Measurements from ENCODE around the gene CYP1A1. TPM values are rescaled to one million over a fixed set of nuclear protein-coding genes. Genes with fewer than 3 reads are reported as not detected.
"Not testable (repeated sequence)": the region's sequence is repeated elsewhere in the genome, so short reads cannot be mapped to it uniquely, and the experiment has no call there.

Gene CYP1A1
- total and polyA plus RNA-seq, 2 donors = 0.26 to 7.3 TPM

- 35% methylated on average over 5 of the region's 5 CpGs for WGBS
- Histone ChIP-seq H3K4me1 (ENCODE audit: insufficient read depth) (no peaks in the 10 kb centered on the region), H3K36me3 (ENCODE audit: insufficient read depth) (no peaks in the 10 kb centered on the region), H3K4me3 (ENCODE audit: low read depth, low read length) (no peak overlapping the region), H3K27ac (ENCODE audit: low read depth) (no peak overlapping the region)
- DNase-seq (ENCODE audit: extremely low spot score) = no peak
Measured at GRCh38 chr15:74752531-74752930, 27.2 kb upstream of the CYP1A1 start.

DNA sequence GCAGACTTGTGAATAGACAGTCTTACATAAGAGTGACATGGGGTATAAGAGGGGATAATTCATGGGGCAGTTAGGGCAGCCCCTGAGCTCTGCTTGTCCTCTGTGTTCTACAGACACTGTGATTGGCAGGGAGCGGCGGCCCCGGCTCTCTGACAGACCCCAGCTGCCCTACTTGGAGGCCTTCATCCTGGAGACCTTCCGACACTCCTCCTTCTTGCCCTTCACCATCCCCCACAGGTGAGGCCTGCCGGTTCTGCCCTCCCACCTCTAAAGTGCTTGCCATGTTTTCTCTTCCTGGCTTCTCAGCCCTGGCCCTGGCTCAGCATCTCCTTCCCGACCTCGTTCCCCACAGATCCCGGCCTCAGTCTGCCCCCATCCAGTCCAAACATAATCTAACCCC, 26.7 kb upstream of the CYP1A1 start:
- Histone ChIP-seq H3K4me1 (ENCODE audit: insufficient read depth) (no peaks in the 10 kb centered on the region), H3K36me3 (ENCODE audit: insufficient read depth) (no peaks in the 10 kb centered on the region), H3K4me3 (ENCODE audit: low read depth, low read length) (no peak overlapping the region), H3K27ac (ENCODE audit: low read depth) (no peak overlapping the region)
- no peak for DNase-seq (ENCODE audit: extremely low spot score)
- 70% methylated on average over 8 of the region's 8 CpGs for WGBS

- no peak overlapping the region for H3K27ac ChIP-seq (ENCODE audit: low read depth)
- H3K4me3 ChIP-seq (ENCODE audit: low read depth, low read length) = no peak overlapping the region
- WGBS = 29% methylated on average over 2 of the region's 2 CpGs
- H3K4me1 ChIP-seq (ENCODE audit: insufficient read depth) = no peaks in the 10 kb centered on the region
- no peak for DNase-seq (ENCODE audit: extremely low spot score)
- H3K36me3 ChIP-seq (ENCODE audit: insufficient read depth) = no peaks in the 10 kb centered on the region
Measured at GRCh38 chr15:74750751-74751150, 25.4 kb upstream of the CYP1A1 start.

- 91% methylated on average over 20 of the region's 20 CpGs for WGBS
- Histone ChIP-seq H3K27ac (ENCODE audit: low read depth) (no peak overlapping the region), H3K4me1 (ENCODE audit: insufficient read depth) (no peaks in the 10 kb centered on the region), H3K4me3 (ENCODE audit: low read depth, low read length) (no peak overlapping the region), H3K36me3 (ENCODE audit: insufficient read depth) (no peaks in the 10 kb centered on the region)
- no peak for DNase-seq (ENCODE audit: extremely low spot score)
Measured at GRCh38 chr15:74749832-74750231, 24.5 kb upstream of the CYP1A1 start.

GRCh38 chr15:74748322-74748946, 23.1 kb upstream of the CYP1A1 start, which contains the start of gene CYP1A2:
CYP1A2 (plus strand) TSS chr15:74748845; CDS start chr15:74749739, 894 bp downstream.
- 75% methylated on average over 3 of the region's 3 CpGs for WGBS
- no peak within 1 kb of the TSS for H3K27ac ChIP-seq (ENCODE audit: low read depth)
- H3K36me3 ChIP-seq (ENCODE audit: insufficient read depth) = no peaks in the 10 kb centered on the region
- no peak within 1 kb of the TSS for H3K4me3 ChIP-seq (ENCODE audit: low read depth, low read length)
- no peak for DNase-seq (ENCODE audit: extremely low spot score)
- no peaks in the 10 kb centered on the region for H3K4me1 ChIP-seq (ENCODE audit: insufficient read depth)

- Histone ChIP-seq H3K36me3 (ENCODE audit: insufficient read depth) (no peaks in the 10 kb centered on the region), H3K4me3 (ENCODE audit: low read depth, low read length) (no peak overlapping the region), H3K4me1 (ENCODE audit: insufficient read depth) (no peaks in the 10 kb centered on the region), H3K27ac (ENCODE audit: low read depth) (no peak overlapping the region)
- DNase-seq (ENCODE audit: extremely low spot score) = no peak
- 74% methylated on average over 4 of the region's 4 CpGs for WGBS
Measured at GRCh38 chr15:74746389-74746788, 21.1 kb upstream of the CYP1A1 start.

GRCh38 chr15:74742422-74742821, 17.1 kb upstream of the CYP1A1 start:
- DNase-seq (ENCODE audit: extremely low spot score) = no peak
- Histone ChIP-seq H3K4me1 (ENCODE audit: insufficient read depth) (no peaks in the 10 kb centered on the region), H3K4me3 (ENCODE audit: low read depth, low read length) (no peak overlapping the region), H3K36me3 (ENCODE audit: insufficient read depth) (no peaks in the 10 kb centered on the region), H3K27ac (ENCODE audit: low read depth) (no peak overlapping the region)
- WGBS = 85% methylated on average over 5 of the region's 5 CpGs

- not testable (repeated sequence) for DNase-seq (ENCODE audit: extremely low spot score); H3K27ac ChIP-seq (ENCODE audit: low read depth); H3K36me3 ChIP-seq (ENCODE audit: insufficient read depth); H3K4me1 ChIP-seq (ENCODE audit: insufficient read depth); H3K4me3 ChIP-seq (ENCODE audit: low read depth, low read length)
- WGBS = 60% methylated on average over 5 of the region's 5 CpGs
Measured at GRCh38 chr15:74738239-74738638, 12.9 kb upstream of the CYP1A1 start.

- no peak for DNase-seq (ENCODE audit: extremely low spot score)
- Histone ChIP-seq H3K36me3 (ENCODE audit: insufficient read depth) (no peaks in the 10 kb centered on the region), H3K4me3 (ENCODE audit: low read depth, low read length) (no peak overlapping the region), H3K4me1 (ENCODE audit: insufficient read depth) (no peaks in the 10 kb centered on the region), H3K27ac (ENCODE audit: low read depth) (no peak overlapping the region)
- 90% methylated on average over 3 of the region's 3 CpGs for WGBS
Measured at GRCh38 chr15:74735305-74735704, 10.0 kb upstream of the CYP1A1 start.

DNA sequence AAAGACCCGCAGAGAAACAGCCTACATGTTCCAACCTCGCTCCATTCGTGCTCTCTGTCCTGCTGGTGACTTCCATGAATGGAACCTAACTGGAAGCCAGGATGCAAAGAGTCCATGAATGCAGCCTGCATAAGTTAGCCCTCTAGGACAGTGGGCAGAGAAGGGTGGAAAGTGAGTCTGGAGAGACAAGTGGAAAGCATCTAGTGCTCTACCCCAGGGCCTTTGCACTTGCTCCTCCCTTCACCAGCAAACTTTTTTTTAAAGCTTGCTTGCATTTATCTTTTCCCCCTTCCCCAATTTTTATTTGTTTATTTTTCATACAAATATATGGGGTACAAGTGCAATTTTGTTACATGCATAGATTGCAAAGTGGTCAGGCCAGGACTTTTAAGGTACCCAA, 7.9 kb upstream of the CYP1A1 start:
- H3K4me3 ChIP-seq (ENCODE audit: low read depth, low read length) = no peak overlapping the region
- H3K27ac ChIP-seq (ENCODE audit: low read depth) = no peak overlapping the region
- H3K36me3 ChIP-seq (ENCODE audit: insufficient read depth) = no peaks in the 10 kb centered on the region
- no peaks in the 10 kb centered on the region for H3K4me1 ChIP-seq (ENCODE audit: insufficient read depth)
- no peak for DNase-seq (ENCODE audit: extremely low spot score)
- WGBS = 88% methylated on average over 3 of the region's 3 CpGs

- H3K36me3 ChIP-seq (ENCODE audit: insufficient read depth) = no peaks in the 10 kb centered on the region
- H3K27ac ChIP-seq (ENCODE audit: low read depth) = no peak overlapping the region
- no peak for DNase-seq (ENCODE audit: extremely low spot score)
- no peak overlapping the region for H3K4me3 ChIP-seq (ENCODE audit: low read depth, low read length)
- 83% methylated on average over 5 of the region's 5 CpGs for WGBS
- no peaks in the 10 kb centered on the region for H3K4me1 ChIP-seq (ENCODE audit: insufficient read depth)
Measured at GRCh38 chr15:74732846-74733245, 7.5 kb upstream of the CYP1A1 start.

DNA sequence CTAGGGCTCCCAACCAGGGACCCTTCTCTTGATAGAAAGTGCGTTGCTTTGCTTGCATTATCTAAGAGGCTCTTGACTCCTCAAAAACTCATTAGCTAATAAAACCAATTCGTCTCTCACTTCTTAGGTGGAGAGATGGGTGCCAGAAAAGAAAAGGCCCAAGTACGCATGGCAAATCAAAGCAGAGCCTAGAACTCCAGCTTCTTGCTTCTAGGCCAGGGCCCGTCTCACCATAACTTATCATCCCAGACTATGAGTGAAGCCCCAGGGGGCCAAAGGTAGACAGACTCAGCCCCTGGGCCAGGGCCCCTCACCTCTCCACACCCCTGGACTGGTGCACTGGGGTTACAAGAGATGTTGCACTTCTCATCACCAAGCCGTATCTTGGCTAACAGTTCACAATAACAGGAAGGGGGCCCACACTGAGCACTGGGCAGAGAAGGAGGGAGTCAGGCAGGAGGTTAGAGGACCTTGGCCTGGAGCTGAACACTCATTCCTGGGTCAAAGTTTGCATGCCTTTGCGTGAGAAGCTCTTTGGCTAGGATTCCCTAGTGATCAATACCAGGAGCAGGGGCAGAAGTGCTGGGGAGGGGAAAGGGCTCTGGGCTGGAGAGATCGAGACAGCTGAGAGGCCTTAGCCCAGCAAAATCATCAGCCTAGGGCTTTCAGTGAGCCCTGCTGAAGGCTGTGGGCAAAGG, 5.4 kb upstream of the CYP1A1 start:
- no peak for DNase-seq (ENCODE audit: extremely low spot score)
- H3K36me3 ChIP-seq (ENCODE audit: insufficient read depth) = no peaks in the 10 kb centered on the region
- 72% methylated on average over 7 of the region's 7 CpGs for WGBS
- no peak overlapping the region for H3K4me3 ChIP-seq (ENCODE audit: low read depth, low read length)
- H3K4me1 ChIP-seq (ENCODE audit: insufficient read depth) = no peaks in the 10 kb centered on the region
- H3K27ac ChIP-seq (ENCODE audit: low read depth) = no peak overlapping the region

DNA sequence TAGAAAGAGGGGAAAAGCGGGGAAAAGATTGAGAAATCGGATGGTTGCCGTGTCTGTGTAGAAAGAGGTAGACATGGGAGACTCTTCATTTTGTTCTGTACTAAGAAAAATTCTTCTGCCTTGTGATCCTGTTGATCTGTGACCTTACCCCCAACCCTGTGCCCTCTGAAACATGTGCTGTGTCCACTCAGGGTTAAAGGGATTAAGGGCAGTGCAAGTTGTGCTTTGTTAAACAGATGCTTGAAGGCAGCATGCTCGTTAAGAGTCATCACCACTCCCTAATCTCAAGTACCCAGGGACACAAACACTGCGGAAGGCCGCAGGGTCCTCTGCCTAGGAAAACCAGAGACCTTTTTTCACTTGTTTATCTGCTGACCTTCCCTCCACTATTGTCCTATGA, 4.0 kb upstream of the CYP1A1 start:
- H3K4me1 ChIP-seq (ENCODE audit: insufficient read depth); DNase-seq (ENCODE audit: extremely low spot score); H3K27ac ChIP-seq (ENCODE audit: low read depth); H3K36me3 ChIP-seq (ENCODE audit: insufficient read depth); H3K4me3 ChIP-seq (ENCODE audit: low read depth, low read length): not testable (repeated sequence)
- WGBS = 72% methylated on average over 6 of the region's 6 CpGs

DNA sequence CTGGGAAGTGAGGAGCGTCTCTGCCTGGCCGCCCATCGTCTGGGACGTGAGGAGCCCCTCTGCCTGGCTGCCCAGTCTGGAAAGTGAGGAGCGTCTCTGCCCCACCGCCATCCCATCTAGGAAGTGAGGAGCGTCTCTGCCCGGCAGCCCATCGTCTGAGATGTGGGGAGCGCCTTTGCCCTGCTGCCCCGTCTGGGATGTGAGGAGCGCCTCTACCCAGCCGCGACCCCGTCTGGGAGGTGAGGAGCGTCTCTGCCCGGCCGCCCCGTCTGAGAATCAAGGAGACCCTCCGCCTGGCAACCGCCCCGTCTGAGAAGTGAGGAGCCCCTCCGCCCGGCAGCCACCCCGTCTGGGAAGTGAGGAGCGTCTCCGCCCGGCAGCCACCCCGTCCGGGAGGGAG, 3.4 kb upstream of the CYP1A1 start:
- not testable (repeated sequence) for DNase-seq (ENCODE audit: extremely low spot score); H3K4me1 ChIP-seq (ENCODE audit: insufficient read depth); H3K27ac ChIP-seq (ENCODE audit: low read depth); H3K36me3 ChIP-seq (ENCODE audit: insufficient read depth); H3K4me3 ChIP-seq (ENCODE audit: low read depth, low read length)
- WGBS = 74% methylated on average over 19 of the region's 30 CpGs

All from urinary bladder (tissue), 4 donors.